HT1080 (cell line): ENCODE measurements around the gene B3GALT5. TPM values are rescaled to one million over a fixed set of nuclear protein-coding genes. Genes with fewer than 3 reads are reported as not detected.
"Not testable (repeated sequence)": the region's sequence is repeated elsewhere in the genome, so short reads cannot be mapped to it uniquely, and the experiment has no call there.

Experiments used
- DNase-seq: peaks from one replicate; pipeline ENCODE4 v3.0.0-alpha.2; 2015; ENCODE audit warnings: low read depth
- polyA plus RNA-seq, 2 experiments: library from polyadenylated mRNA; depleted of rRNA; stranded (reverse); fragments of >200 nt; gene quantifications; 2 replicates each; pipeline ENCODE4 v1.2.3, GENCODE V29; 2015
- total RNA-seq: library from RNA; depleted of rRNA; stranded (reverse); fragments of >200 nt; shearing (Covaris generic); gene quantifications from 2 replicates; pipeline ENCODE4 v1.2.3, GENCODE V29; 2014; rRNA removed

Gene B3GALT5, protein sequence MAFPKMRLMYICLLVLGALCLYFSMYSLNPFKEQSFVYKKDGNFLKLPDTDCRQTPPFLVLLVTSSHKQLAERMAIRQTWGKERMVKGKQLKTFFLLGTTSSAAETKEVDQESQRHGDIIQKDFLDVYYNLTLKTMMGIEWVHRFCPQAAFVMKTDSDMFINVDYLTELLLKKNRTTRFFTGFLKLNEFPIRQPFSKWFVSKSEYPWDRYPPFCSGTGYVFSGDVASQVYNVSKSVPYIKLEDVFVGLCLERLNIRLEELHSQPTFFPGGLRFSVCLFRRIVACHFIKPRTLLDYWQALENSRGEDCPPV
- total RNA-seq: 2.2 and 3.5 TPM in 2 replicates
- 1.1 and 2.1 TPM in 2 replicates for polyA plus RNA-seq (2015; cell fraction: cytosol; rRNA removed)
- polyA plus RNA-seq (2015; cell fraction: nucleus; rRNA removed): 4.2 and 5.6 TPM in 2 replicates

DNA sequence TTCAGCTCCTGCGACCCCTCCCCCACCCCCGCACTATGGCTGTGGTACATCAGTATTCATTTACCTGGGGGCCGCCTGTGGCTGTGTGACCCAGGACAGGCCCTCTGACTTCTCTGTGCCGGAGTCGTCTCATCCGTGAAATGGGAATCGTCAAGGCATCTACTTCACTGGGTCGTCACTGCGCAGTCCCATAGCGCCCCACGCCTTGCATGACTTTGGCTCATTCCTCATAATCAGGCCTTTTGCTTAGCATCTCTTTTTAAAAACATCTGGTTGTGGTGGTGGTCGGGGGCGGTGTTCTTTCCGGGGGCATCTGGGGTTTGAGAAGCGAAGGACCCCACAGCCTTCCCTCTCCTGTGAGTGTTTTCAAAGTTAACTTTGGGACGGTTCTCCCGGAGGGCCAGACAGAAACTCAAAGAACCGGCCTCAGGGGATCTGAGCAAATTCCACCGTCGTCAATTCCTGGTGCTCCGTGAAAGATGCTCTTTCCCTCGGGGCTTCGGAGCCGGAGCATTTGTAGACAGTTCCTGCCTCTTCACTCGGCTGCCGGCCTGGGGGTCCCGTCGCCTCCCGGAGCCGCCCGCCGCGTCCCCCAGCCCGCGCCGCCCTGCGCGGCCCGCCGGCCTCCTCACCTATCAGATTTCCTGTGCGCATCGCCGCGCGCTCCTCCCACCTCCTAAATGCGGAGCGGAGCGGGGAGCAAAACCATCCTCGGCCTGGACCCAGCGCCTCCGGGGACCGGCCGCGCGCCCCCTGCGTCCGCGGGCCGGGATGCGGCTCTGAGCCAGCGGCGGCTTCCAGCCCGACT is at the start of gene B3GALT5:
B3GALT5 (plus strand) TSS at position 708 of the 808 bp plus-strand sequence. CDS start 47,620 bp downstream, outside the sequence.
- DNase-seq: peak; percentile 11

DNA sequence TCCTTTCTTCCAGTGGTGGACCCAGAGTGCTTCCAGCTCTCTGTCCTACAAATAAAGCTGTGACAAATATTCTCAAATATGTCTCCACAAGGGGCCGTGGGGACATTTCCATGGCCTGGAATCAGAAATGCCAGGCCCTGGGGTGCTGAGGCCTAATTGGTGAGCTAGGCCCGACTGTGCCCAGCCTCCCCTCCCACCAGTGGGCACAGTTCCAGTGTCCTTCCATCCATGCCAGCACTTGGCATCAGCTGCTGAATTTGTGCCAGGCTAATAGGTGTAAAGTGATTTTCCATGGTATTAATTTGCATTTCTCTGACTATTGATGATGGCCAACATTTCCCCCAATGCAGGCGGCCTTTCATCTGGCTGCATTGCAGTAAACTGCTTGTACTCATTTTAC is 48.5 kb upstream of the B3GALT5 start:
- no peak for DNase-seq

DNA sequence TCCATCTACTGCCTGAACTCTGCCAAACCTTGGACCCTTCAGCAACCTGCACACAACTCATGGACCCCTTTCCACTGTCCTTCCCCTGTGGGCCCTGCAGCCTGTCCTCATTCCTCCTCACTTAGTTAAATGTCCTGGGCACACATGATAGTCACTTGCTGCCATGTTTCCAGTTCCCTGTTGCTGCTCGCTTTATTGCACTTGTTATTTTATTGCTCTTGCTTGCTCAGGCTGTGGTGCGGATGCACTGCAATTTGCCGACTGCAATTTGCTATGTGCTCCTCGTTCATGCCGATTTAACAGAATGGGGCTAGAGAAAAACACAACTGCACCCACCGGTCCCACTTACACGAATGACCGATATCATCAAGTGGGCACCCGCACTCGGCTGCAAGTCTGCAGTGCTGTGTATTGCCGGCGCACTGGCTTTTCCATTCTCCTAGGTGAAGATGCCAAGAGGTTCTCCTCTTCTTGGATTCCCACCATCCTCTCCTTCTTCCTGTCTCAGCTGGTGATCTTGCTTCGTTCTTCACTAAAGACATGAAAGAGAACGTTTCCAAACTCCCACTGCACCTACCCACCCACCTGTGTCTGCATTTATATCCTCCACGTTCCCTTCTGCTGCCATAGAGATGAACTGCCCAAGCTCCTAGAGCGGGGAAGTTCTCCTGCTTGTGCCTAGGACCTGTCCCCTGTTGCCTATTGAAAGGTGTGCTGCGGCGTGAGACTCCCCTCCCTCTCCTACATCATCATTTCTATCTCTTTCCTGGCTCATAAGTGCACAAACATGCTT is 45.4 kb upstream of the B3GALT5 start:
- DNase-seq: no peak

DNA sequence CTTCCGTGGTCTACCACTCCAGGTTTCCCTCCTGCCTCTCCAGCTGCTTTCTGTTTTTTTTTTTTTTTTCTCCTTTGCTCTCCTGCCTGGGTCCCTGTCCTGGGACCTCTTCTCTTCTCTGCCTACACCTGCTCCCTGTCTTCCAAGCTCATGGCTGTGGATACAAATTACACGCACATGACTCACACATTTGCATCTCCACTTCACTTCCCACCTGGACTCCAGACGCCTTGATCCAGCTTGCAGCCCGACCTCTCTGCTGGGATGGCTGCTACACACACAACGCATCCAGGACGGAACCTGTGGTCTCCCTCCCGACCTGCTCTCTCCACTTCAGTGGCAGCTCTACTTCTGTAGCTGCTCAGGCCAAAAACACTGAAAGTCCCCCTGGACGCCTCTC is 44.4 kb upstream of the B3GALT5 start:
- DNase-seq: no peak

DNA sequence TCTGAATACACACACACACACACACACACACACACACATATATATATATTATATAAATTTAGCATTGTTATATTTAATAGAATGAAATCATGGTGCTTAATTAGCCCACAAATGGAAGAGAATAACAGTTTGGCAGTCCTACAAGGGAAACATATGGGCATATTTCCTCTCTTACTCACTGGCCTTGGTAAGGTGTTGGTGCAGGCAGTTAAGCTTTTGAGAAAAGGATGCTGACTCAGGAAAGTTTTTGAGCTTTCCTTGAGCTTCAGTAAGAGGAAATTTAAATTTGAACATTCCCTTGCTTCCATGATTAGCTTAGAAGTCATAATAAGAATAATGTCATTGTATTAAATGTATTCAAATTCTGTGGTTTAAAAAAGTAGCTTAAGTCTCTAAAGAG is 37.0 kb upstream of the B3GALT5 start:
- DNase-seq: peak; percentile 54

DNA sequence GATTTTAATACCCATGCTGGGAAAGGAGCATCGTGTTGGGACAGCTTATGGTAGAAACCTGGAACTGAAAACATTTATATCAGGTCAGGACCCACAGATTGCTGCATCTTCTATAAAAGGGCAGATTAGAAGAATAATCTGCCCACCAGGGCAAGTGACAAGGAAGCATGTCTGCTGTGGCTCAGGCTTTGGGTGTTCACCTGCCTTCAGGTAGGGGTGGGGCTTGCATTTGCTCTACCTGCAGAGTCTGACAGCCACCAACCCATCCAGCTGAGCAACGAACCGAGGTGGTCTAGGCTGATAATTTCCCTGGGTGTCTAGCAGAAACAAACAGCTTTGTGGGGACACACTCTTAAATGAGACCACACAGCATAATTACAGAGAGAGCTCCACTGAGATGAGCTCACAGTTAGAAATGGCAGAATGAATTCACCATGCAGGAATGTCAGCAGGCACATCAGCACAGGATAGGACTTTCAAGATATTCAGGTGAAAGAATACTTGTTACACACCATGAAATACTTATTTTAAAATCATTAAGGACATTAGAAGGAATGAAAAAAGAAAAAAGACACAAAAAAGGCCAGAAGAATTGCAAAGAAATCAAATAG is 36.1 kb upstream of the B3GALT5 start:
- no peak for DNase-seq

DNA sequence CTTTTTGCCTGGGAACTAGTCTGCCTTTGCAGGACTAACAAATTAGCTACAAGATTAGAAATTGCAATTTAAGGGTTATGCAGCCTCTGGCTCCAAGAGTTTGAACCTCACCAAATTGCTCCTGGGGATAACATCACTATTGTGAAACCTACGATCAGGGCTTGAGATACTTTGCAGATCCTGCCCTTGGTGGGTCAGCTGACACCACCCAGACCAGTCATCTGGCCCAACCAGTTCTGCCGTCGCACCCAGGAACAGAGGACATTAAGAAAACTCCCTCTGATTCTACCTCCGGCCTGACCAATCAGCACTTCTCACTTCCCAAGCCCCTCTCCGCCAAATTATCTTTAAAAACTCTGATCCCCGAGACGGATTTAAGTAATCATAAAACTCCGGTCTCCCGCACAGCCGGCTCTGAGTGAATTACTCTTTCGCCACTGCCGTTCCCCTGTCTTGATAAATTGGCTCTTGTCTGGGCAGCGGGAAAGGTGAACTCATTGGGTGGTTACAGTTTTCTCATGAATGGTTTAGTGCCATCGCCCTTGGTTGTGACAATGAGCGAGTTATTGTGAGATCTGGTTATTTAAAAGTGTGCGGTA is 32.9 kb upstream of the B3GALT5 start:
- DNase-seq: no peak

DNA sequence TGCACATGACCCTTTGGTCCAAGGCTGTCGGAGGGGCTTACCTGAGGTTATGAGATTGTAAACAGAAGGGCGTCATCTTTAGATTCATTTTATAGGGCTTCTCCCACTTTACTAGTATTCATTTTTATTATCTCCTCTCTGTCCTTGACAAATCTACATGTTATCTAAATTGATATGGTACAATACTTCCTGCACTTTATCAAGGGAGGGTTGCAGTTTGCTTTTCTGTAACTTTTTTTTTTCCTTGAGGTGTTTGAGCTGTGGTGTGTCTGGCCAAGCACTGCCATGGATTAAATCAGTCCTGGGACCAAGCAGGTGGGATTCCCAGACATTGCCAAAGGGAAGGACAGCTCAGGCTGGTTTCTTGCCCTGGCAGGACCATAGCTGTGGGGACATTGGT is 32.0 kb upstream of the B3GALT5 start:
- no peak for DNase-seq

DNA sequence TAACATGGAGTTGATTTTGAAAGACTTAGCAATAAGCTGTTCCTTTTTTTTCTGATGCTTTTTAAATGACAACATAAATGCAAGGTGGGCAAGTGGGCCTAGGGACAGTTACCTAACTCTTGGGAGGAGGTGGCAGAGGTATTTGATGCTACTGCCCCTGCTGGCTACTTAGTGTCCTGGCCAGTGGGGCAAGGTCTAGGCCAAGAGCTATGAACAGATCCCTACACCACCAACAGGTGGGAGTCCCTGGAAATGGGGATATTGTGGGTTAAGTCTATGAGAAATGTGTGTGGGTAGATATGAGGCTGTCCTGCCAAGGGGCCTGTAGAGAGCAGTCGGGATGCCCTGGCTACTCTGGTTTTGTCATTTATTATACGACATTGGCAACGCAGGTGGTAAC is 31.3 kb upstream of the B3GALT5 start:
- no peak for DNase-seq

DNA sequence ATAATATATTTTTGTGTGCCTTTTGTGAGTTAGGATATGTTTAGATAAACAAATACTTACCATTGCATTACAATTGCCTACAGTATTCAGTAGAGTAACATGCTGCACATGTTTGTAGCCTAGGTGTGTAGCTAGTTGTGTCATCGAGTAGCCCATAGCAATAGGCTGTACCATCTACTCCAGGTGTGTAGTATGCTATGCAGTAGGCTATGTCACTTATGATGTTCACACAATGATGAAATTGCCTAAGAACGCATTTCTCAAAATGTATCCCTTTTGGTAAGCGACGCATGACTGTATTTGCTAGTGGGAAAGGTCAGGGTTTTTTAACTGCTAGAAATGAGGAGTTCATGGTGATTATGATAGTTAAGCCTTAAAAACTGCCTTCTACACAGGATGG is 30.0 kb upstream of the B3GALT5 start:
- no peak for DNase-seq

DNA sequence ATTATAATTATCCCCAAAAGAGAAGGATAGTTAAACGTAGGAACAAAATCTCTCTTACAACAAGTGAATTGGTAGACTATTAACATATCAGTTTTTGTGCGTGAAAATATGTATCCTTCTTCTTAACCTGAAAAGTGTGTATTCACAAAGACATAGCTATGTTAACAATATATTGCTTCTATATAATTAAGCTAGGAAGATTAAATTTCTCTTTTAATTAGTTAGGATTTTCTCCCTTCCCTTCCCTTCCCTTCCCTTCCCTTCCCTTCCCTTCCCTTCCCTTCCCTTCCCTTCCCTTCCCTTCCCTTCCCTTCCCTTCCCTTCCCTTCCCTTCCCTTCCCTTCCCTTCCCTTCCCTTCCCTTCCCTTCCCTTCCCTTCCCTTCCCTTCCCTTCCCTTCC is 29.2 kb upstream of the B3GALT5 start:
- DNase-seq: not testable (repeated sequence)

DNA sequence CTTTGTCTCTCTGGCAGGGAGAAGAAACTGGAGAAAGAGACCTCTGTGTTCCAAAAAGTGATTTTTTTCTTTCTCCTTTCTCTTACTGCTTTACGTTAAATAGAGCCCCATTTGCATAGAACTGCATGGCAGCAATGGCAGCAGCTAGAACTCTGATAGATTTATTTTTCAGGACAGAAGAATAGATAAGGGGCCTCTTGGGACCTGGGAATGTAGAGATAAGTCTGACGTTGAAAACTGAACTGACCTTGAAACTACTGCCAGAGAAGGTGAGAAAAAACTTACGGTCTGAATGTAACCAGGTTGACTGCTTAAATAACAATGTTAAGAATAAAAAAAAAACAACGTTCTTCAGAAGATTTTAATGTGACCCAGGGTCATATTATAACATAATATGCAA is 25.4 kb upstream of the B3GALT5 start:
- DNase-seq: no peak

DNA sequence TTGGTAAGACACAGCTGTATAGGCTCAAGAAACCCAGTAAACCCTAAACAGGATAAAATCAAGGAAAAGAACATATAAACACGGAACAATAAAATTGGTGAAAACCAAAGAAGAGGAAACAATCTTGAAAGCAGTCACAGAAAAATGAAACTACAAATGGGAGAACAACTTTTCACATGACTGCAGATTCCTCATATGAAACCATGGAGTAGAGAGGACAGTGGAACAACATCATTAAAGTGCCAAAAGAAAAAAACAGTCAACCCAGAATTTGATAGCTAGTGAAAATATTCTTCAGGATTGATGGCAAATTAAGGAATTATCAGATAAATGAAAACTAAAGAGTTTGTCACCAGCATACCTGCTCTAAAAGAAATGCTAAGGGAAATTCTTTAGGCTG is 23.9 kb upstream of the B3GALT5 start:
- DNase-seq: no peak

DNA sequence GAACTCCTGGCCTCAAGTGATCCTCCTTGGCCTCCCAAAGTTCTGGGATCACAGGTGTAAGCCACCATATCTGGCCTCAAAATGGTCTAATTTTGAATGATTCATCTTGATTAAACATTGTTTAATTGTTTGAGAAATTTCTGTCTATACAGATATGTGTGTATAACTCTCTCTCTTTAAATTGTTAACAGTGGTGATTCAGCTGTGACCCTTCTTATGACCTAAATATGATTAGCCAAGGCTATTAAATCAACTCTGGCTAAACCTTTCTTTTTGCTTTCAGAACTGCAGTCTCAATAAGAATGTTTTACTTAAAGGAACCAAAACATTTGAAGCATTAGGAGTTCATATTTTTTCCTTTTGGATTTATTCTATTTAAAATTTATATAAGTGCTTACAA is 19.2 kb upstream of the B3GALT5 start:
- no peak for DNase-seq

DNA sequence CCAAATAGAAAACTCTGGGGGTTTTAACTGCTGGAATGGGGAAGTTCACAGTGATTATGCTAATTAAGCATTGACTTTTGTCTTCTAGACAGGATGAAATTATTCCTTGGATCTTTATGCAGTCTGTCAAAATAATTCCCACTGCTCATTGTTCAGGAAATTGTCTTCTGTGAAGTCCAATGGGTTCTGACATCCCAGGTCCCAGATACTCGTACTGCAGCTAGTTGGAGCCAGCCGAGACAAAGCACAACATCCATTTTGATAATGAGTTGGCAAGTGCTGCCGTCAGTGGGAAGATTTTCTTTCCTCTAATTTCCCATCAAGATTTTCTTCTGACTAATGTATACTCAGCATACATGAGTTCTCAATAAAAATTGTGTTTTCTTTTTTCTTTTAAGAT is 17.3 kb upstream of the B3GALT5 start:
- DNase-seq: no peak

DNA sequence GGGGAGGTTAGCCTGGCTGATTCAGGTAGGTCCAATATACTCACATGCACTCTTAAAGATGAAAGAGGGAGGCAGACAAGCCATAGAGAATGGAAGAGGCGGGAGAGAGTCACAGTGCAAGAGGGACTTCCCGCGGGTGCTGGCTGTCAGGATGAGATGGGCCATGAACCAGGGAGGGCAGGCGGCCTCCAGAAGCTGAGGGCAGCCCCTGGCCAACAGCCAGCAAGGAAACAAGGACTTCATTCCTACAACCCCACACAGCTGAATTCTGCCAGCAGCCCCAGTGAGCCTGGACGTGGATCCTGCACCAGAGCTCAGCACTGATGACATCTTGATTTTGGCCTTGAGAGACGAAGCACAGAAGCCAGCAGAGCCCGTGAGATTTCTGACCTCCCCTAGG is 15.1 kb upstream of the B3GALT5 start:
- DNase-seq: no peak

DNA sequence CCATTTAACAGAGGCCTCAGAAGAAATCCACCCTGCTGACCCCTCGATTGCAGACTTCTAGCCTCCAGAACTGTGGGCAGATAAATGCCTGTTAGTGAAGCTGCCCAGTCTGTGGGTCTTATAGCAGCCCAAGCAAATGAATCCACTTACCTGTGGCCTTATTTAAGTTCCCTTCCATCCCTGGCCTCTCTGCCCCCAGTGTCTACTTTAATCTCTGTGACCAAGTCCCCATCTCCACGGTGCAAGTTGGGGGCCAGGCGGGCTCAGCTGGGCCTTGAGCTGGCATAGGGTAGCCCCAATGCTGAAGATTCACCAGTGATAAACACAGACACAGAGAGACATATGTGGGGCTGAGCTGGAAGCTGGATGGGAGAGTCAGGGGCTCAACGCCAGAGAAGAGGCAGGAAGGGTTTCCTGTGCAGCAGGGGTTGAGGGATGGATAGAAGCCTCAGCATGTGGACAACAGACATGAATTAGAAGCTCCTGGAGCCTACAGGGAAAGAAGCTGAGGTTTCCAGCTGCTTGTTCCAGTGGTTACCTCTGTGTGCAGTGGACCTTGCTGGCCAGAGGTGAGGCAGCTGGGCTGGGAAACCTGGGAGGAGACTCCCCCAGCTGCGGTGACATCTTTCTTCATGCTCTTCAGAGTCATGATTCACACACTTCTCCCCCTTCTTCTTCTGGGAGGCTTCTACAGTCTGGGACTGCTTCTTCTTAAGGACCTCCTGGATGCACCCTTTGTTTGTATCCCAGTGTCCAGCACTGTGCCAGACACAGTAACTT is 13.4 kb upstream of the B3GALT5 start:
- no peak for DNase-seq

DNA sequence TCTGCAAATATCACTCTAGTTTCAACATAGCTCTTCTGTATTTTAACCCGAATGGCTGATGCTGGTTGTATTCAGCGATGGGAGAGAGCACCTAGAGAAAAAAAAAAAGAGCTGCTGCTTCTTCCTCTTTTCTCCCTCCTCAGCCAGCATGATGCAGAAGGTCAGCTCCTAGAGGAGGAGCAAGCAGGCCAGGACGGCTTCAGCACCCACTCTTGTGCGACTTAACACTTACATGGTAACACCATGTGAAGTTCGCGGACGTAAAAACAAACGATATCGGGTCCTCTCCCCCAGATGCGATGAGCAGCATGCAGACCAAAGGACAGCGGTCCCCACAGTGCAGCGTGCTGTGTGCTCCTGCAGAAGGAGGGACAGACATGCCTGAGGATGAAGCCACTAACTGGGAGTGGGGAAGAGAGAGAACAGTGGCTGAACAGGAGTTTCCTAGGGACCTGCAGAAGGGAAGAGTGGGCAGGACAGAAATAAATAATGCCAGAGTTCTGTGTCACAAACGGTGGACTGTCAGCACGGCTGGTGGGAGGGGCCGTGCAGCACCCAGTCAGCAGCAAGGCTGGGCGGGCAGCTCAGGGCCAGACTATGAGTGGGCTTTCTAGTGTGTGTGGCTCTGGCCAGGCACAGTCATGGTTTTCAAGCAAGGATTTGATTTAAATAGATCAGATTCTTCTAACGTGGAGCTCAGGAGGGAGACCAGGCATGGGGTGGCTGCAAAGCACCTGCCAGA is 11.4 kb upstream of the B3GALT5 start:
- peak; percentile 17 for DNase-seq

DNA sequence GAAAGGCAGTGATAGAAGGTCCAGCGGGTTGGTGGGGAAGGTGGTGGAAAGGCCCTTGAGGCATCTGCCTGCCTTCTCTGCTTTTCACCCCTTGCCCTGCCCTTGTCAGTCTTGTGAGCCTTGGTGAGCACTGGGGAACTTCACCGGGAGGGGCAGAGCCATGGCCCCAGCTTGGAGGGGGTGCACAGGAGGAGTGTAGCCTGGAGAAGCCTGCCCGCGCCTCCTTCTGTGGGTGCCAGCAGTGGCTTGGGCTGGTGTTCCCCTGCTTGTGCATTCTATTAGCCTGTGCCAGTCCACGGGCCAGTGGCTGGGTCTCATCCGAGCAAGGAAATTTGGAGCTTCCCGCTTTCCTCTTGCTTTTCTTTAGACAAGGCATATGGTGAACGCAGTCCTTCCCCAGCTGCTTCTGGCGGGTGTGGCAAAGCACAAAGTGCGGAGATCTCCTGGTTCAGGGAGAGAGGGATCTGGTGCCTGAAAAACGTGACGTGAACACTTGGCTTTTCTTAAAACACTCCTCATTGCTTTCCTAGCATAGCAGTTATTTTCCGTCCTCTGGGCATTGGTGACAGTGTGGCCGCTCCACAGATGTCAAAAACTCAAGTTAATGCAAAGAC is 10.6 kb upstream of the B3GALT5 start:
- DNase-seq: no peak
